GM12892 (cell line): ENCODE measurements around the gene CCL7.

Source experiments
- POLR2A ChIP-seq: IDR thresholded peaks from 2 replicates; pipeline ENCODE4 v1.6.1; 2011; ENCODE audit warnings: low read depth, low read length, control low read depth
- TAF1 ChIP-seq: IDR thresholded peaks from 2 replicates; pipeline ENCODE4 v1.6.1; 2011; ENCODE audit warnings: low read depth, mild to moderate bottlenecking, control low read depth, low read length, borderline replicate concordance

DNA sequence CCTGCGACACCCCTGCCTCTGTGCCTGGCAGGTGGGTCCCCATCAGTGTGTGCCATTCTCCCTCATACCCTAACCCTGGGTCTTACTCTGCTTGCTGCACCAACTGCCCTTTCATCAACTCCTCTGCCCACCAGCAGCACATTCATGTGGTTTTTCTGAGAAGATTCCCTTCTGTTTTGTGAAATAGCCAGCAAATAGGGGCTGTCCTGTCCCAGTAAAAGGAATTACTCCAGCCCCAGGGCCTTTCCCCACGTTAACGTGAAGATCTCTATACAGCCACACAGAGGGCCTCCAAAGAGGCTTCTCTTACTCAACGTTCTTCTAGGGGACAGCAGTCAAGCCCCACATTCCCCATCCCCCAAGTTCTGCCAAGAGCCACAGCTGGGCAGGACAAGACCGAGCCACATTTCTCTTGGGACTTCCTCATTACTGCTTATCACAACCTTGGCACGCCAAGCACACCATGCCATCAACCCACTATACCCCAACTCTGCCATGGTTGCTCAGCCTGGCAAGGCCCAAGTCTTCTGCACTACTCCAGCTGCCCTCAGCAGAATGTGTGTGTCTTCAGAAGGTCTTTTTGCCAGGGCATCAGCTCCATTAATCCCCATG lies 33.6 kb upstream of the CCL7 start:
- no peak for TF ChIP-seq POLR2A
- no peak for TF ChIP-seq TAF1
